BJ (cell line): ENCODE results near the gene ATP13A5. TPM values are rescaled to one million over a fixed set of nuclear protein-coding genes. Genes with fewer than 3 reads are reported as not detected.

Experiments
- CTCF ChIA-PET: fragments of 350-600 bp; formaldehyde crosslinking; extraction: SDS; loops from one replicate; lab custom pipeline; 2021; ENCODE audit warnings: antibody characterized with exemption, inconsistent platforms; lab: Yijun Ruan, JAX
- POLR2A ChIA-PET: fragments of 300-600 bp; sonication (Branson Sonifier 250); formaldehyde crosslinking; extraction: SDS; loops from one replicate; lab custom pipeline; 2021; ENCODE audit warnings: antibody characterized with exemption; lab: Charles Lee
- DNase-seq: peaks from one replicate; pipeline ENCODE4 v3.0.0-alpha.2; 2011; ENCODE audit warnings: low read depth
- H3K27me3 ChIP-seq: 2 replicates; pipeline ENCODE4 v1.6.0; 2011; ENCODE audit warnings: low read length; ENCODE audit not compliant: control insufficient read depth, insufficient read depth
- H3K36me3 ChIP-seq: 2 replicates; pipeline ENCODE4 v1.5.1; 2011; ENCODE audit warnings: low read length; ENCODE audit not compliant: control insufficient read depth, insufficient read depth
- H3K4me3 ChIP-seq: 2 replicates; pipeline ENCODE4 v1.5.1; 2011; ENCODE audit warnings: low read depth, mild to moderate bottlenecking, control low read depth, low read length
- polyA plus RNA-seq: library from polyadenylated mRNA; depleted of rRNA; stranded (reverse); fragments of >200 nt; gene quantifications from 2 replicates; pipeline ENCODE4 v1.2.3, GENCODE V29; 2011
- TF ChIP-seq, protein P1 (sequence below): IDR thresholded peaks from 2 replicates; pipeline ENCODE4 v1.5.1; 2011; ENCODE audit warnings: low read depth, mild to moderate bottlenecking, control low read depth, inconsistent platforms, low read length, moderate library complexity; ENCODE audit not compliant: insufficient read depth

Gene ATP13A5
- polyA plus RNA-seq, 1 experiment: not detected

DNA sequence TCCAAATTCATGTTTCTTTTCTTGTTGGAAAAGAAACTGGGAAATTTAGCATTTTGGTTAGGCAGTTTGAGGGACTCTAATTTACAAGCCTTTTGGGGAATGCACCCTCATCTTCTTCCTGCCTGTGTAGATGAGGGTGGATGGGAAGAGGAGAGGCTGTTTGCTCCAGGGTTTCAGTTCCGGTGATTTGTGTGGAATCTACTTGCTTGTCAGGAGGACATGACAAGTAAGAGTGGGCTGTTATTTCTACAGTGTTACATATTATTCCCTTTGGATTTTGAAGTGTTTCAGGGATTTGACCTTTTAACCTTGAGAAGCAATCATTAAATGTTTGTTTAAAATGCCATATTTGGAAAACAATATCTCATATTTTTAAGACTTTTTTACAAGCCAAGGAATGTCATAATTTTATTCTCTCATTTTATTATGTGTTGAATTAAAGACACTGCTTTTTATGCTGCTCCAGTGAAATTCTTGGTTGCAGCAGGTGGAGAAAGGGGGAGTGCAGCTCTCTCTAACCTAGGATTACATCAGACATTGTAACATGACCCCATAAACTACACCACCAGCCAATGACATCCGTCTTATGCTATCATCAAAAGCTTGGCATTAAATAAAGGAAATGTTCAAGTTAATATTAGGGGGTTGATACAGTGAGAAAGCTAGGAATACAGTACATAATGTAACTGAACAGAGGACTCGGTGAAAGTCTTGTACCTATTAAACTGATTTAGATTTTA is 107.3 kb downstream of the ATP13A5 start:
- no peak for DNase-seq
- no peak overlapping the region for H3K4me3 ChIP-seq
- H3K27me3 ChIP-seq: no peaks in the 10 kb centered on the region
- TF ChIP-seq, protein P1, sequence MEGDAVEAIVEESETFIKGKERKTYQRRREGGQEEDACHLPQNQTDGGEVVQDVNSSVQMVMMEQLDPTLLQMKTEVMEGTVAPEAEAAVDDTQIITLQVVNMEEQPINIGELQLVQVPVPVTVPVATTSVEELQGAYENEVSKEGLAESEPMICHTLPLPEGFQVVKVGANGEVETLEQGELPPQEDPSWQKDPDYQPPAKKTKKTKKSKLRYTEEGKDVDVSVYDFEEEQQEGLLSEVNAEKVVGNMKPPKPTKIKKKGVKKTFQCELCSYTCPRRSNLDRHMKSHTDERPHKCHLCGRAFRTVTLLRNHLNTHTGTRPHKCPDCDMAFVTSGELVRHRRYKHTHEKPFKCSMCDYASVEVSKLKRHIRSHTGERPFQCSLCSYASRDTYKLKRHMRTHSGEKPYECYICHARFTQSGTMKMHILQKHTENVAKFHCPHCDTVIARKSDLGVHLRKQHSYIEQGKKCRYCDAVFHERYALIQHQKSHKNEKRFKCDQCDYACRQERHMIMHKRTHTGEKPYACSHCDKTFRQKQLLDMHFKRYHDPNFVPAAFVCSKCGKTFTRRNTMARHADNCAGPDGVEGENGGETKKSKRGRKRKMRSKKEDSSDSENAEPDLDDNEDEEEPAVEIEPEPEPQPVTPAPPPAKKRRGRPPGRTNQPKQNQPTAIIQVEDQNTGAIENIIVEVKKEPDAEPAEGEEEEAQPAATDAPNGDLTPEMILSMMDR: no peak
- POLR2A ChIA-PET: no interaction called here
- CTCF ChIA-PET: no interaction called here
- H3K36me3 ChIP-seq: no peaks in the 10 kb centered on the region

DNA sequence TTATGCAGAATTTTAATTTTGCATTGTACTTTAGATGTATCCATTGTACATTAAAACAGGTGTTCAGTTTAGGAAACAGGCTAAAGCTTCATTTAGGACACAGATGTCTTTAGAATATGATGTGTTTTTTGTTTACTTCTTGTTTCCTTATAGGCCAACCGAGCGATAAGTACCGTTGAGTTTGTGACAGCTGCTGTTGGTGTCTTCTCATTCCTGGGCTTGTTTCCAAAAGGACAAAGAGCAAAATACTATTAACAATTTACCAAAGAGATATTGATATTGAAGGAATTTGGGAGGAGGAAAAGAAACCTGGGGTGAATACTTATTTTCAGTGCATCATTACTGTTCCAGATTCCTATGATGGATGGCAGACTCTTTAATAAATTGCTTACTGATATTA is 108.1 kb downstream of the ATP13A5 start:
- POLR2A ChIA-PET: no interaction called here
- TF ChIP-seq, protein P1: no peak
- H3K4me3 ChIP-seq: no peak overlapping the region
- no peaks in the 10 kb centered on the region for H3K27me3 ChIP-seq
- DNase-seq: no peak
- H3K36me3 ChIP-seq: no peaks in the 10 kb centered on the region
- CTCF ChIA-PET: no interaction called here

DNA sequence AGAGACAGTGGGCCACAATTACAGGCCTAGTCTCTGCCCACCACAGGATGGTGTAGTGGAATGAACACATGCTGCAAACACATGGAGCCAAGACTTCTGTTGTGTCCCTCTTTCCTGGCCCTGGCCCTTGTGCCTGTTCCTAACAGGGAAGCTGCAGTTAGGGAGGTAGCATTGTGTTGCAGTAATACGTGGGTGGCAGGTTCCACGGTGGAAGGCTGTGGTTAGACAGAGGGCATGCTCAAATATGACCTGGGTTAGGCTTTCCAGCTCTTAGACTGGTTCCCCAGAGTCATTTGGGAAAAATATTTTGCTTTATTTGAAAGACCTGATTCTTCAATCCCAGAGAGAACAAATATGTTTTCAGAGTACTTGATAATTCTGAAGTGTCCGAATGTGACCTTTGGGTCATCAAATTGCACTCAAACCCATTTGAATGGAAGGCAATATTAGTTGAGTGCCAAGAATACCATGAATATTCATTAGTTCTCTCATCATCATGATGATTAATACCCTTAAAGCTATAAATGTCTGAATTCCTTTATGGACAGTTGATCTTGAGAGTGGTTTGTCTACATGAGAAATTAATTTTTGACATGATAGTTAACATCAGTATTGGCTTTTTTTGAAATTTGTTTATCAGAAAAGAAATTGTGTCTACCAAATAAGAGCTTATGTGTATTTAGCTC is 109.1 kb downstream of the ATP13A5 start:
- POLR2A ChIA-PET: no interaction called here
- CTCF ChIA-PET: no interaction called here
- Histone ChIP-seq H3K4me3 (no peak overlapping the region), H3K36me3 (no peaks in the 10 kb centered on the region), H3K27me3 (no peaks in the 10 kb centered on the region)
- TF ChIP-seq, protein P1: no peak
- no peak for DNase-seq

DNA sequence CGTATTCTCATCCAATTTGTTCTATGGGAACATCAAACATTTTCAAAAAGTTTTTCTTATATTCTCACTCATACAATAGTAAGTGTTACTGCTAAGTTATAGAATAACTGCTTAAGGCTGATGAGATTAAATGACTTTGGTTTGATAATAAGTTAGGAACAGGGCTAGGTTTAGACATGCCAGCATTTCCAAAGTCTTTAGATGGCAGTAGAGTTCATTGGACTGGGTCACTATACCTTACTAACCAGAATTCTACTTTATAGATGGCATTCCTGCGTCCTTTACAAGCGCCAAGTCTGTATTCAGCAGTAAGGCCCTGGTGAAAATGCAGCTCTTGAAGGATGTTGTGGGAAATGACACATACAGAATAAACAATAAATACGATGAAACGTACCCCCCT is 115.8 kb downstream of the ATP13A5 start:
- TF ChIP-seq, protein P1: no peak
- no peak for DNase-seq
- Histone ChIP-seq H3K36me3 (no peaks in the 10 kb centered on the region), H3K4me3 (no peak overlapping the region), H3K27me3 (no peaks in the 10 kb centered on the region)
- POLR2A ChIA-PET: no interaction called here
- CTCF ChIA-PET: no interaction called here

DNA sequence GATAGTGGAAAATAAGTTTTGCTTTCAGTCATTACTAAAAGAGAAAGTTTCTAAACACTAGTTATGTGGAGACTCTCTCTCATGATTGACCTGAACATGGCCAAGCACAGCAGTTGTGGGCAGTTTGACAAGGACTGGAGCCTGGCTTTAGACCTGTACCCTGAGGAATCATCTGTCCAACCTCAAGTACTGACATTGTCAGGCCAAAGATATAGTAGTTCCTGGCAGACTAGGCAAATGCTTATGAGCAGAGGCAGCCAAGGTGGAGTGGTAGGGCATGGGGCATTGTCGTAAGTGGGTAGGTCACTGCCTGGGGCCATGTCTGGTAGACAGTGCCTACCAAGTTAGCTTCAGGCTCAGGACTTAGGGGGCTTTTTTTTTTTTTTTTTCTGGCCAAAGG is 116.6 kb downstream of the ATP13A5 start:
- CTCF ChIA-PET: no interaction called here
- POLR2A ChIA-PET: no interaction called here
- Histone ChIP-seq H3K27me3 (no peaks in the 10 kb centered on the region), H3K4me3 (no peak overlapping the region), H3K36me3 (no peaks in the 10 kb centered on the region)
- no peak for DNase-seq
- TF ChIP-seq, protein P1: no peak
